ENCODE data around the gene ITSN1. TPM values are rescaled to one million over a fixed set of nuclear protein-coding genes. Genes with fewer than 3 reads are reported as not detected.

Gene ITSN1
- total and polyA plus RNA-seq, 8 donors: 6.0 to 83.5 (median 25.4) TPM

DNA sequence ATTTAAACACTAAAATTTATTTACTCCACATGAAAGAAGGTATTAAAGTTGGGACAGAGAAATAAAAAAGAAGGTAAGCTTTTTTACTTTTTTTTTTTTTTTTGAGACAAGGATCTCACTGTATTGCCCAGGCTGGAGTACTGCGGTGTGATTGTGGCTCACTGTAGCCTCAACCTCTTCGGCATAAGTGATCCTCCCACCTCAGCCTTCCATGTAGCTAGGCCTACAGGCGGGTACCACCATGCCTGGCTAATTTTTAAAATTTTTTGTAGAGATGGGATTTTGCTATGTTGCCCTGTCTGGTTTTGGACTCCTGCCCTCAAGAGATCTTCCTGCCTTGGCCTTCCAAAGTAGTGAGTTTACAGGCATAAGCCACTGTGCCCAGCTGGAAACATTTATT lies 106.6 kb downstream of the ITSN1 start:
- Histone ChIP-seq H3K9me3 (peaks cover 0 to 15% (median 10%) of the 10 kb centered on the region in 4 donors), H3K4me3 (no peak overlapping the region), H3K27ac (no peak overlapping the region), H3K27me3 (no peaks in the 10 kb centered on the region), H3K36me3 (peaks cover 0 to 9% (median 3%) of the 10 kb centered on the region in 4 donors), H3K4me1 (no peaks in the 10 kb centered on the region)
- DNase-seq: no peak
- 94 to 99% (median 96%) methylated on average over 3 of the region's 3 CpGs for WGBS, 5 donors
- no peak for TF ChIP-seq CTCF (IDR thresholded peaks at IDR 0.05)
- intact Hi-C loops (cut with DNase I; ENCODE audit: low total_unique reads): no loop called here

- TF ChIP-seq CTCF (IDR thresholded peaks at IDR 0.05) (no peak), POLR2AphosphoS5 (IDR thresholded peaks at IDR 0.05) (no peak), POLR2A (IDR thresholded peaks at IDR 0.05) (no peak), EP300 (IDR thresholded peaks at IDR 0.05) (no peak)
- 55 to 72% (median 69%) methylated on average over 4 of the region's 4 CpGs for WGBS, 5 donors
- H3K27me3 ChIP-seq: no peaks in the 10 kb centered on the region
- peaks cover 0 to 7% (median 3%) of the 10 kb centered on the region in 4 donors for H3K36me3 ChIP-seq
- DNase-seq: no peak
- H3K4me3 ChIP-seq: no peak overlapping the region
- intact Hi-C loops (cut with DNase I; ENCODE audit: low total_unique reads): no loop called here
- no peak overlapping the region for H3K27ac ChIP-seq
- peaks cover 0 to 2% (median under 1%) of the 10 kb centered on the region in 4 donors for H3K4me1 ChIP-seq
- H3K9me3 ChIP-seq: peaks cover 0 to 15% (median 10%) of the 10 kb centered on the region in 4 donors
Observed at GRCh38 chr21:33750017-33750416, 107.7 kb downstream of the ITSN1 start.

DNA sequence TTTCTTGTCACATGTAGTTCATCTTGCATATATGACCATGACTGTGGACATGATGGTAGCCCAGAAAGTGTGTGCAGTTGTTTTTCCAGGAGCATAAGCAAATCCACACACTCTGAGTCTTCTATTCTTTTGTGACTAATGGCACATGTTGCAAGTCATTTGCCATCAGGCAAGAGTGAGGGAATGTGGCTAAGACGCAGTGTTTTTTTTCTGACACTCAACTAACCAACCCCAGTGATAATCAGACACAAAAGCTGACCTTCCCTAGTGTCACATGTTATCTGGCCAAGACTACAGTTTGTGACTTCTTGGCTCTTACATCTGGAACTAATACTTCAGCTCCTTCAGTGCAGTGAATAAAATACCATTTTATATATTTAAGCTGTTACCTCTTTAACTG lies 108.8 kb downstream of the ITSN1 start:
- TF ChIP-seq EP300 (IDR thresholded peaks at IDR 0.05): no peak
- no peak for TF ChIP-seq POLR2AphosphoS5 (IDR thresholded peaks at IDR 0.05)
- no peak for TF ChIP-seq POLR2A (IDR thresholded peaks at IDR 0.05)
- TF ChIP-seq CTCF (IDR thresholded peaks at IDR 0.05): no peak
- H3K36me3 ChIP-seq: no peaks in the 10 kb centered on the region
- intact Hi-C loops (cut with DNase I; ENCODE audit: low total_unique reads): no loop called here
- no peak overlapping the region for H3K27ac ChIP-seq
- DNase-seq: no peak
- no peak overlapping the region for H3K4me3 ChIP-seq
- H3K27me3 ChIP-seq: no peaks in the 10 kb centered on the region
- H3K4me1 ChIP-seq: peaks cover 0 to 12% (median 5%) of the 10 kb centered on the region in 4 donors
- peaks cover 0 to 15% (median 10%) of the 10 kb centered on the region in 4 donors for H3K9me3 ChIP-seq
- 59 to 79% (median 70%) methylated on average over 1 of the region's 1 CpG for WGBS, 5 donors

DNA sequence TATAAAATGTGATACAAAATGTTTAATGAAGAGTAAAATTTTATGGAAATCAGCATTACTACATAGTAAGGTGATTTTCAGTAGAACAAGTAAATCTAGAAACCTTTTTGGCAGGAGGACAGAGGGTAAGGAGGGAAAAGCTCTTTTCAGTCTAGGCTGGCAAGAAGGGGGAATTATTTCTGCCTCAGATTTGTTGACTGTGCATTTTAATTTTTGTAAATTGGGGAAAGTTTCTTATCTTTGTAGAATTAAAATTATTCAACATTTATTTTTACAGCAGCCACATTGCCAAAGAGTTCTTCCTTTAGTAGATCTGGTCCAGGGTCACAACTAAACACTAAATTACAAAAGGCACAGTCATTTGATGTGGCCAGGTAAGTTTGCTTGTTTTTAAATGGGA lies 109.2 kb downstream of the ITSN1 start:
- Histone ChIP-seq H3K27ac (no peak overlapping the region), H3K9me3 (peaks cover 0 to 13% (median 9%) of the 10 kb centered on the region in 4 donors), H3K4me3 (no peak overlapping the region), H3K27me3 (no peaks in the 10 kb centered on the region), H3K4me1 (peaks cover 0 to 12% (median 5%) of the 10 kb centered on the region in 4 donors), H3K36me3 (no peaks in the 10 kb centered on the region)
- TF ChIP-seq POLR2AphosphoS5 (IDR thresholded peaks at IDR 0.05) (no peak), EP300 (IDR thresholded peaks at IDR 0.05) (no peak), CTCF (IDR thresholded peaks at IDR 0.05) (no peak), POLR2A (IDR thresholded peaks at IDR 0.05) (no peak)
- intact Hi-C loops (cut with DNase I; ENCODE audit: low total_unique reads): no loop called here
- DNase-seq: no peak
